Heart left ventricle (tissue), 16 donors: ENCODE results near the gene PIGL. TPM values are rescaled to one million over a fixed set of nuclear protein-coding genes. Genes with fewer than 3 reads are reported as not detected.

Source experiments
- ATAC-seq, 4 donors: fragments of 200-7000 bp; cut with Tn5 transposase; one replicate each; pipeline ENCODE4 v1.9.1; 2020 to 2022; ENCODE audit warnings: moderate library complexity in 4 of 4, mild to moderate bottlenecking in 3 of 4, moderate number of reproducible peaks in 1 of 4
- DNase-seq, 5 donors: peaks; one replicate each; pipeline ENCODE4 v3.0.0-alpha.2; 2020
- H3K27ac ChIP-seq, 12 donors: fragments of 200-600 bp; sonication (generic) in 4 of 12; one replicate each; pipeline versions ENCODE4 v1.5.0 to v1.8.0; 2016 to 2022; ENCODE audit warnings: mild to moderate bottlenecking in 2 of 12
- H3K27me3 ChIP-seq, 9 donors: fragments of 200-600 bp; sonication (generic) in 2 of 9; one replicate each; pipeline versions ENCODE4 v1.5.1 to v1.8.0; 2016 to 2022; ENCODE audit warnings: mild to moderate bottlenecking in 3 of 9
- H3K36me3 ChIP-seq, 9 donors: fragments of 200-600 bp; sonication (generic) in 2 of 9; one replicate each; pipeline versions ENCODE4 v1.5.0 to v1.8.0; 2018 to 2022; ENCODE audit warnings: mild to moderate bottlenecking in 2 of 9
- H3K4me1 ChIP-seq, 12 donors: fragments of 200-600 bp; sonication (generic) in 4 of 12; one replicate each; pipeline versions ENCODE4 v1.5.0 to v1.8.0; 2016 to 2022; ENCODE audit warnings: mild to moderate bottlenecking in 3 of 12
- H3K4me3 ChIP-seq, 12 donors: fragments of 200-600 bp; sonication (generic) in 4 of 12; one replicate each; pipeline versions ENCODE4 v1.5.0 to v1.8.0; 2017 to 2022; ENCODE audit warnings: mild to moderate bottlenecking in 9 of 12, moderate library complexity in 4 of 12
- H3K9me3 ChIP-seq, 12 donors: fragments of 200-600 bp; sonication (generic) in 4 of 12; one replicate each; pipeline versions ENCODE4 v1.5.0 to v1.8.0; 2016 to 2022; ENCODE audit warnings: mild to moderate bottlenecking in 1 of 12
- CTCF ChIP-seq, 12 donors: fragments of 200-600 bp; sonication (generic) in 4 of 12; IDR thresholded peaks; one replicate each; pipeline versions ENCODE4 v1.5.0 to v1.8.0; 2018 to 2022; ENCODE audit warnings: antibody characterized with exemption in 12 of 12, mild to moderate bottlenecking in 5 of 12
- POLR2A ChIP-seq, 2 donors: fragments of 450-650 bp; IDR thresholded peaks; one replicate each; pipeline ENCODE4 v1.6.1; 2017; ENCODE audit warnings: antibody characterized with exemption in 2 of 2, mild to moderate bottlenecking in 2 of 2, moderate library complexity in 2 of 2
- WGBS, 4 donors: extraction: QIAGEN DNeasy Blood & Tissue Kit in 2 of 4; methylation state at CpG; one replicate each; pipeline versions ENCODE4 v1.1.5 to v1.1.7; 2013 to 2018; 5-methylcytosine and 5-hydroxymethylcytosine counted together
- intact Hi-C, 10 donors: fragments of 100-400 bp; cut with DNase I; formaldehyde crosslinking; loops; one replicate each; pipeline versions ENCODE4 v1.11.1 to v1.14.2; 2022
- polyA plus RNA-seq, 2 donors: library from polyadenylated mRNA; stranded (reverse); fragments of 200-250 nt; gene quantifications; one replicate each; pipeline ENCODE4 v1.2.3, GENCODE V29; 2013
- total RNA-seq, 9 donors: library from RNA; depleted of rRNA in 2 of 9; stranded (reverse); fragments of >200 nt in 2 of 9; fragmentation: NEBNext Ultra II Directional in 3 of 9; extraction: Animal tissue kit (Norgen Biotek cat#: 25700) in 3 of 9; gene quantifications; one replicate each; pipeline versions ENCODE4 v1.1.0 to v1.2.4, GENCODE V29; 2016 to 2023
- donor health status: ischemic (EF 13 %, LVEDD 7.1; RV severe dilation, severe dysfunction).
- donor health status: healthy with polysubstance abuse.
- donor health status: DM: no; HTN: yes; CAD: no.
- donor health status: DM: no; HTN: no; CAD: no.
- donor health status: ischemic (EF 25% LVEDD 6.9; RV normal size, moderate dysfunction).
- donor health status: ischemic (EF 25% LVEDD 5.7; RV mildly dilated, moderate dysfunction).
- donor health status: healthy.
- donor health status: DM: yes; HTN: yes; CAD: no.
- donor health status: ischemic (EF 35%, LVEDD 5.7; RV mildly dilated, moderate dysfunction).
- donor health status: nonischemic (EF 11% LVEDD 7.7; RV severe dilation, severe dysfunction).
- donor health status: DM: yes; HTN: yes; CAD: no.
- donor health status: PGD.
- donor health status: ischemic (EF 29% LVEDD 5.4; RV normal size, mild dysfunction).
- donor health status: nonischemic (EF 23%, LVEDD 6.1; RV moderate dilation, normal function).

The PIGL gene
- total and polyA plus RNA-seq, 11 donors, result 4.5 to 20.2 (median 10.2) TPM

- Histone ChIP-seq H3K27me3 (no peaks in the 10 kb centered on the region), H3K4me1 (peaks cover 0 to 33% (median 11%) of the 10 kb centered on the region in 12 donors), H3K4me3 (no peak overlapping the region), H3K9me3 (no peaks in the 10 kb centered on the region), H3K36me3 (peaks cover 0 to 79% (median 45%) of the 10 kb centered on the region in 9 donors), H3K27ac (no peak overlapping the region)
- intact Hi-C loops, result no loop called here
- ATAC-seq, result no peak
- 88 to 91% (median 89%) methylated on average over 5 of the region's 5 CpGs for WGBS, 4 donors
- TF ChIP-seq CTCF (IDR thresholded peaks at IDR 0.05) (no peak), POLR2A (IDR thresholded peaks at IDR 0.05) (no peak)
- no peak for DNase-seq
Observed at GRCh38 chr17:16187642-16188041, 29.4 kb upstream of the PIGL start.

DNA sequence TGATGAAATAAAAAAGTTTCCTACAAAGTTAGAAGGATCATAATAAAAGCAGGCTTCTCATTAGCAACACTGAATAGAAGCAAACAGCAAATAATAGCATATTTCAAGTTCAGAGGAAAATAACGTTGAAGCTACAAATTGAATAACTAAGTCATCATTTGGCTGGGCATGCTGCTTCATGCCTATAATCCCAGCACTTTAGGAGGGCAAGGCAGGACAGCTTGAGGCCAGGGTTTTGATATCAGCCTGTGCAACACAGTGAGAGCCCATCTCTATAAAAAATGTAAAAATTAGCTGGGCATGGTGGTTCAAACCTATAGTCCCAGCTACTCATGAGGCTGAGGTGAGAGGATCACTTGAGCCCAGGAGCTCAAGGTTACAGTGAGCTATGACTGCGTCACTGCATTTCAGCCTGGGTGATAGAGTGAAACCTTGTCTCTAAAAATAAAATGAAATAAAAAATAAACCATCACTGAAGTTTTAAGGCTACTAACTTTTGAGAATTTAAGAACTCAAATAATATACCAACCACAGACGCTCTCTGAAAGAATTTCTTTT is 27.1 kb upstream of the PIGL start:
- H3K27me3 ChIP-seq, result no peaks in the 10 kb centered on the region
- H3K36me3 ChIP-seq, result peaks cover 0 to 90% (median 53%) of the 10 kb centered on the region in 9 donors
- no peak overlapping the region for H3K4me3 ChIP-seq
- ATAC-seq (peak in 2 of 4 donors; percentile 53 to 81), DNase-seq (no peak)
- H3K9me3 ChIP-seq, result no peaks in the 10 kb centered on the region
- TF ChIP-seq POLR2A (IDR thresholded peaks at IDR 0.05), result no peak
- TF ChIP-seq CTCF (IDR thresholded peaks at IDR 0.05), result no peak
- peaks cover 0 to 37% (median 14%) of the 10 kb centered on the region in 12 donors for H3K4me1 ChIP-seq
- 63 to 66% (median 64%) methylated on average over 3 of the region's 3 CpGs for WGBS, 4 donors
- intact Hi-C loops, result no loop called here
- H3K27ac ChIP-seq, result peak overlapping the region in 6 of 12 donors; percentile 5 to 45 (median 26)

- Histone ChIP-seq H3K36me3 (peaks cover 0 to 84% (median 47%) of the 10 kb centered on the region in 9 donors), H3K27ac (peak overlapping the region in 8 of 12 donors; percentile 10 to 45 (median 27))
- ATAC-seq, result peak in 3 of 4 donors; percentile 45 to 55 (median 49)
Observed at GRCh38 chr17:16190703-16191360, 26.2 kb upstream of the PIGL start.

More at GRCh38 chr17:16190703-16191360, 26.2 kb upstream of the PIGL start:
- Histone ChIP-seq H3K27me3 (no peaks in the 10 kb centered on the region), H3K9me3 (no peaks in the 10 kb centered on the region), H3K4me1 (peaks cover 0 to 37% (median 14%) of the 10 kb centered on the region in 12 donors), H3K4me3 (no peak overlapping the region)
- intact Hi-C loops, result no loop called here
- no peak for DNase-seq
- WGBS, 4 donors, result 53 to 67% (median 63%) methylated on average over 4 of the region's 4 CpGs
- TF ChIP-seq CTCF (IDR thresholded peaks at IDR 0.05) (no peak), POLR2A (IDR thresholded peaks at IDR 0.05) (no peak)
